Hematopoietic multipotent progenitor cell treated with erythropoietin and hydrocortisone succinate and interleukin-3 and kit ligand, for 6 days (in vitro differentiated cells): ENCODE results near the gene ITGAV.
A peak's percentile ranks its signal among the peaks of the same experiment; 100 is the strongest.
"Not testable (repeated sequence)": the region's sequence is repeated elsewhere in the genome, so short reads cannot be mapped to it uniquely, and the experiment has no call there.

ENCODE experiments used
- DNase-seq: peaks from one replicate; pipeline ENCODE4 v3.0.0-alpha.2; 2015

ITGAV gene

GRCh38 chr2:186589612-186590349 lies at the start of gene ITGAV:
ITGAV (plus strand) TSS chr2:186590056; CDS start chr2:186590339, 283 bp downstream.
- DNase-seq = peak; percentile 95

- DNase-seq = no peak
Measured at GRCh38 chr2:186540941-186541340, 48.9 kb upstream of the ITGAV start.

GRCh38 chr2:186542002-186542401 lies 47.9 kb upstream of the ITGAV start:
- no peak for DNase-seq

GRCh38 chr2:186543561-186544131 lies 46.2 kb upstream of the ITGAV start:
- no peak for DNase-seq

GRCh38 chr2:186544255-186544675 lies 45.6 kb upstream of the ITGAV start:
- no peak for DNase-seq

GRCh38 chr2:186546846-186547245 lies 43.0 kb upstream of the ITGAV start:
- DNase-seq = no peak

GRCh38 chr2:186551323-186552050 lies 38.4 kb upstream of the ITGAV start:
- DNase-seq = no peak

- DNase-seq = no peak
Measured at GRCh38 chr2:186554429-186554828, 35.4 kb upstream of the ITGAV start.

- peak; percentile 29 for DNase-seq
Measured at GRCh38 chr2:186554850-186555671, 34.8 kb upstream of the ITGAV start.

- DNase-seq = no peak
Measured at GRCh38 chr2:186558512-186559276, 31.2 kb upstream of the ITGAV start.

- DNase-seq = no peak
Measured at GRCh38 chr2:186559370-186559769, 30.5 kb upstream of the ITGAV start.

GRCh38 chr2:186559848-186560247 lies 30.0 kb upstream of the ITGAV start:
- no peak for DNase-seq

- no peak for DNase-seq
Measured at GRCh38 chr2:186560254-186560653, 29.6 kb upstream of the ITGAV start.

GRCh38 chr2:186561467-186562208 lies 28.2 kb upstream of the ITGAV start:
- no peak for DNase-seq

GRCh38 chr2:186562209-186562578 lies 27.7 kb upstream of the ITGAV start:
- DNase-seq = no peak

GRCh38 chr2:186568600-186568999 lies 21.3 kb upstream of the ITGAV start:
- not testable (repeated sequence) for DNase-seq

GRCh38 chr2:186569127-186569526 lies 20.7 kb upstream of the ITGAV start:
- DNase-seq = not testable (repeated sequence)

GRCh38 chr2:186569897-186570296 lies 20.0 kb upstream of the ITGAV start:
- no peak for DNase-seq

- DNase-seq = no peak
Measured at GRCh38 chr2:186570604-186571003, 19.3 kb upstream of the ITGAV start.

- no peak for DNase-seq
Measured at GRCh38 chr2:186572705-186573104, 17.2 kb upstream of the ITGAV start.

- no peak for DNase-seq
Measured at GRCh38 chr2:186573531-186573930, 16.3 kb upstream of the ITGAV start.

GRCh38 chr2:186575302-186575701 lies 14.6 kb upstream of the ITGAV start:
- DNase-seq = peak; percentile 39
